B cell (primary cell): ENCODE data around the gene NTN3. TPM values are rescaled to one million over a fixed set of nuclear protein-coding genes. Genes with fewer than 3 reads are reported as not detected.

Experiments used
- ATAC-seq: fragments of 200-7000 bp; cut with Tn5 transposase; one replicate; pipeline ENCODE4 v1.10.0; 2021; ENCODE audit warnings: low read depth, mild to moderate bottlenecking, moderate number of reproducible peaks, moderate library complexity
- CTCF ChIA-PET: fragments of 350-600 bp; sonication (Branson Sonifier 250); formaldehyde crosslinking; loops from one replicate; lab custom pipeline; 2021; ENCODE audit warnings: antibody characterized with exemption, inconsistent platforms; lab: Charles Lee
- POLR2A ChIA-PET: fragments of 350-600 bp; sonication (Branson Sonifier 250); formaldehyde crosslinking; loops from one replicate; lab custom pipeline; 2021; ENCODE audit warnings: antibody characterized with exemption; lab: Charles Lee
- DNase-seq: peaks from one replicate; pipeline ENCODE4 v3.0.0; 2013
- H2AFZ ChIP-seq: 2 replicates; pipeline ENCODE4 v1.6.1; 2012; ENCODE audit warnings: mild to moderate bottlenecking, low read depth, low read length; ENCODE audit not compliant: insufficient read depth, poor library complexity, severe bottlenecking
- H3K27ac ChIP-seq, 2 donors: 1 replicate in 1 of 2; 2 replicates in 1 of 2; pipeline ENCODE4 v1.5.1; 2012 to 2013; ENCODE audit warnings: low read length in 2 of 2, mild to moderate bottlenecking in 2 of 2, moderate library complexity in 1 of 2
- H3K27me3 ChIP-seq, 4 experiments: fragments of 200-600 bp in 1 of 4; sonication (generic) in 1 of 4; replicated peaks in 1 of 4; 1 replicate in 2 of 4; 2 replicates in 2 of 4; pipeline versions ENCODE4 v1.6.1 to v1.7.0; 2013 to 2016; ENCODE audit warnings: low read length in 3 of 4, mild to moderate bottlenecking in 2 of 4, mixed read lengths in 1 of 4, moderate library complexity in 1 of 4; ENCODE audit not compliant: insufficient read depth in 4 of 4, control insufficient read depth in 3 of 4; ENCODE audit errors: control extremely low read depth in 1 of 4
- H3K36me3 ChIP-seq, 2 experiments: replicated peaks in 1 of 2; 1 replicate in 1 of 2; 2 replicates in 1 of 2; pipeline versions ENCODE4 v1.6.1 to v1.7.1; 2013; ENCODE audit warnings: low read length in 1 of 2; ENCODE audit not compliant: insufficient read depth in 2 of 2, control insufficient read depth in 1 of 2; ENCODE audit errors: control extremely low read depth in 1 of 2, extremely low read depth in 1 of 2
- H3K4me1 ChIP-seq, 2 donors: fragments of 200-600 bp in 1 of 2; sonication (generic) in 1 of 2; 1 replicate in 1 of 2; 2 replicates in 1 of 2; pipeline versions ENCODE4 v1.5.1 to v1.6.1; 2013 to 2017; ENCODE audit warnings: low read length in 2 of 2; ENCODE audit not compliant: control insufficient read depth in 2 of 2, insufficient read depth in 2 of 2
- H3K4me2 ChIP-seq: replicated peaks from 2 replicates; pipeline ENCODE3; 2012; ENCODE audit warnings: mild to moderate bottlenecking, low read depth, low read length; ENCODE audit not compliant: poor library complexity, severe bottlenecking
- H3K4me3 ChIP-seq, 5 experiments: fragments of 200-600 bp in 1 of 5; sonication (generic) in 1 of 5; 1 replicate in 3 of 5; 2 replicates in 2 of 5; pipeline versions ENCODE4 v1.5.1 to v1.7.0; 2011 to 2016; ENCODE audit warnings: low read length in 4 of 5, mild to moderate bottlenecking in 4 of 5, low read depth in 2 of 5, control low read depth in 1 of 5, moderate library complexity in 1 of 5; ENCODE audit not compliant: insufficient read depth in 1 of 5; ENCODE audit errors: control extremely low read depth in 1 of 5, extremely low read depth in 1 of 5
- H3K79me2 ChIP-seq: fragments of 200-600 bp; sonication (generic); one replicate; pipeline ENCODE4 v1.6.0; 2016; ENCODE audit warnings: low read length; ENCODE audit not compliant: control insufficient read depth, insufficient read depth
- H3K9ac ChIP-seq: fragments of 200-600 bp; sonication (generic); 2 replicates; pipeline ENCODE4 v1.6.1; 2017; ENCODE audit warnings: mild to moderate bottlenecking, low read length, moderate library complexity
- H3K9me3 ChIP-seq, 3 donors: one replicate each; pipeline versions ENCODE4 v1.6.1 to v1.7.1; 2013; ENCODE audit warnings: low read length in 2 of 3; ENCODE audit not compliant: control insufficient read depth in 2 of 3, insufficient read depth in 1 of 3; ENCODE audit errors: control extremely low read depth in 1 of 3
- H4K20me1 ChIP-seq: 2 replicates; pipeline ENCODE4 v1.6.0; 2012; ENCODE audit warnings: mild to moderate bottlenecking, low read length; ENCODE audit not compliant: insufficient read depth, control insufficient read depth, poor library complexity, severe bottlenecking
- H3K27ac Mint-ChIP-seq: one replicate; pipeline ENCODE4 v1.8.0; 2021; ENCODE audit warnings: mixed read lengths
- H3K27me3 Mint-ChIP-seq: one replicate; pipeline ENCODE4 v1.8.0; 2021; ENCODE audit warnings: mixed read lengths
- H3K4me1 Mint-ChIP-seq: one replicate; pipeline ENCODE4 v1.8.0; 2021; ENCODE audit warnings: mixed read lengths
- H3K4me3 Mint-ChIP-seq: one replicate; pipeline ENCODE4 v1.8.0; 2021; ENCODE audit warnings: mixed read lengths
- H3K9me3 Mint-ChIP-seq: one replicate; pipeline ENCODE4 v1.8.0; 2022; ENCODE audit warnings: mixed read lengths; ENCODE audit not compliant: insufficient read depth
- CTCF ChIP-seq: fragments of 200-600 bp; IDR thresholded peaks from one replicate; pipeline ENCODE4 v1.8.0; 2022; ENCODE audit warnings: antibody characterized with exemption, mild to moderate bottlenecking
- EZH2 ChIP-seq: IDR thresholded peaks from 2 replicates; pipeline ENCODE4 v1.6.1; 2012; ENCODE audit warnings: borderline replicate concordance, low read depth, mild to moderate bottlenecking, moderate library complexity, low read length; ENCODE audit not compliant: insufficient read depth, poor library complexity, severe bottlenecking
- WGBS: methylation state at CpG from one replicate; pipeline ENCODE4 v1.1.5; 2013; ENCODE audit warnings: missing lambda C conversion rate; ENCODE audit not compliant: insufficient coverage; 5-methylcytosine and 5-hydroxymethylcytosine counted together
- intact Hi-C: fragments of 100-400 bp; cut with micrococcal nuclease; formaldehyde crosslinking; loops from one replicate; pipeline ENCODE4 v1.10.0; 2022
- polyA plus RNA-seq: library from polyadenylated mRNA; depleted of rRNA; stranded (reverse); fragments of >200 nt; gene quantifications from 2 replicates; pipeline ENCODE4 v1.2.3, GENCODE V29; 2012
- total RNA-seq, 2 donors: library from RNA; stranded (reverse); fragments of 120-200 nt in 1 of 2; gene quantifications; 1 replicate in 1 of 2; 2 replicates in 1 of 2; pipeline versions ENCODE4 v1.2.3 to v1.2.4, GENCODE V29; 2013 to 2022

NTN3 gene
- total and polyA plus RNA-seq, 2 donors (not counting 1 experiment from before 2014, with no cell fraction given) = not detected

GRCh38 chr16:2467528-2468232 is 3.4 kb upstream of the NTN3 start:
- TF ChIP-seq CTCF (peak; percentile 35), EZH2 (no peak)

More at GRCh38 chr16:2467528-2468232, 3.4 kb upstream of the NTN3 start:
- peaks cover 32% of the 10 kb centered on the region for H4K20me1 ChIP-seq
- H3K27ac Mint-ChIP-seq = no peak overlapping the region
- peak overlapping the region; percentile 66 for H2AFZ ChIP-seq
- intact Hi-C loops = no loop called here
- ChIA-PET POLR2A (interaction anchor here (0.5 to 1.8 kb wide), 3 partner anchors 8 to 483 kb away, joined by 3 to 11 read pairs (median 5); partner anchors contain the start of genes GFER and TEDC2), CTCF (interaction anchor here (1.2 to 2.1 kb wide), 4 partner anchors 8 to 42 kb away, joined by 3 to 6 read pairs (median 4); partner anchors contain the start of gene TEDC2)
- 2% methylated on average over 80 of the region's 80 CpGs for WGBS
- no peaks in the 10 kb centered on the region for H3K9me3 Mint-ChIP-seq
- H3K4me3 ChIP-seq = peak overlapping the region in 3 of 5 experiments; percentile 41 to 55 (median 43)
- H3K27ac ChIP-seq = no peak overlapping the region
- H3K4me1 Mint-ChIP-seq = peaks cover 34% of the 10 kb centered on the region
- ATAC-seq (peak; percentile 7), DNase-seq (peak; percentile 54)
- peaks cover 48 to 57% of the 10 kb centered on the region in 2 donors for H3K4me1 ChIP-seq
- H3K79me2 ChIP-seq = peaks cover 1% of the 10 kb centered on the region
- no peaks in the 10 kb centered on the region for H3K36me3 ChIP-seq
- H3K4me3 Mint-ChIP-seq = peak overlapping the region; percentile 79
- H3K4me2 ChIP-seq = peak overlapping the region; percentile 97
- peaks cover 0 to 44% (median 27%) of the 10 kb centered on the region in 4 experiments for H3K27me3 ChIP-seq
- H3K9ac ChIP-seq = peak overlapping the region; percentile 66
- H3K9me3 ChIP-seq = no peaks in the 10 kb centered on the region
- peaks cover 15% of the 10 kb centered on the region for H3K27me3 Mint-ChIP-seq
